GM12878 (cell line): ENCODE measurements around the gene INTS14. TPM values are rescaled to one million over a fixed set of nuclear protein-coding genes. Genes with fewer than 3 reads are reported as not detected.

Experiments used
- ATAC-seq: fragments of 200-7000 bp; cut with Tn5 transposase; 3 replicates; pipeline ENCODE4 v1.9.1; 2020; ENCODE audit warnings: mild to moderate bottlenecking, moderate library complexity
- BruUV-seq: library from RNA; stranded (reverse); fragments of 400-500 nt; replicated peaks from 2 replicates; lab custom pipeline; 2021; lab: Mats Ljungman, UMichigan
- CTCF ChIA-PET: fragments of 300-600 bp; sonication (Branson Sonifier 250); formaldehyde crosslinking; extraction: SDS; loops from one replicate; lab custom pipeline; 2021; ENCODE audit warnings: inconsistent platforms; lab: Yijun Ruan, JAX
- POLR2A ChIA-PET: fragments of 350-600 bp; formaldehyde crosslinking; extraction: SDS; loops from one replicate; lab custom pipeline; 2021; ENCODE audit warnings: inconsistent platforms; lab: Charles Lee
- RAD21 ChIA-PET: fragments of 300-600 bp; sonication (Branson Sonifier 250); formaldehyde crosslinking; loops from one replicate; lab custom pipeline; 2023; ENCODE audit warnings: antibody characterized with exemption; ENCODE audit not compliant: unreplicated experiment; lab: Charles Lee
- SMC1A ChIA-PET: fragments of 300-600 bp; sonication (Branson Sonifier 250); formaldehyde crosslinking; loops from one replicate; lab custom pipeline; 2023; ENCODE audit not compliant: unreplicated experiment, uncharacterized antibody; lab: Charles Lee
- DNase-seq: peaks from one replicate; pipeline ENCODE4 v3.0.0-alpha.2; 2011; ENCODE audit warnings: low read depth, low spot score
- FAIRE-seq: peaks from 3 replicates; lab custom pipeline; 2011; peaks lifted over from hg19 to GRCh38; lab: Jason Lieb, UNC
- H2AFZ ChIP-seq: 2 replicates; pipeline ENCODE4 v1.6.0; 2011; ENCODE audit warnings: low read depth, low read length, control low read depth; ENCODE audit not compliant: control insufficient read depth
- H3K27ac ChIP-seq: 2 replicates; pipeline ENCODE4 v1.5.1; 2011; ENCODE audit warnings: control low read depth; ENCODE audit not compliant: control insufficient read depth, insufficient read depth
- H3K27me3 ChIP-seq, 2 experiments: replicated peaks in 1 of 2; 2 replicates each; pipeline versions ENCODE4 v1.6.0 to v1.6.1; 2011; ENCODE audit warnings: low read length in 1 of 2; ENCODE audit not compliant: control insufficient read depth in 2 of 2, insufficient read depth in 2 of 2
- H3K36me3 ChIP-seq, 2 experiments: 2 replicates each; pipeline ENCODE4 v1.5.1; 2011; ENCODE audit warnings: low read length in 1 of 2; ENCODE audit not compliant: control insufficient read depth in 2 of 2, insufficient read depth in 2 of 2
- H3K4me1 ChIP-seq: 2 replicates; pipeline ENCODE4 v1.6.1; 2011; ENCODE audit warnings: mild to moderate bottlenecking, low read length, moderate library complexity, mixed read lengths; ENCODE audit not compliant: control insufficient read depth, insufficient read depth
- H3K4me2 ChIP-seq: 2 replicates; pipeline ENCODE4 v1.6.0; 2011; ENCODE audit warnings: control low read depth; ENCODE audit not compliant: control insufficient read depth, insufficient read depth
- H3K4me3 ChIP-seq: fragments of 200-600 bp; sonication (generic); 2 replicates; pipeline ENCODE4 v1.5.1; 2016
- H3K79me2 ChIP-seq: 2 replicates; pipeline ENCODE4 v1.6.0; 2011; ENCODE audit warnings: low read length; ENCODE audit not compliant: control insufficient read depth, insufficient read depth
- H3K9ac ChIP-seq: 2 replicates; pipeline ENCODE4 v1.8.0; 2011; ENCODE audit warnings: low read length, control low read depth, mixed read lengths; ENCODE audit not compliant: control insufficient read depth, insufficient read depth
- H3K9me3 ChIP-seq: replicated peaks from 3 replicates; pipeline ENCODE4 v1.5.1; 2011; ENCODE audit warnings: mild to moderate bottlenecking, low read length; ENCODE audit not compliant: control insufficient read depth, insufficient read depth
- H4K20me1 ChIP-seq: 2 replicates; pipeline ENCODE4 v1.6.0; 2011; ENCODE audit not compliant: control insufficient read depth, insufficient read depth
- BRCA1 ChIP-seq: IDR thresholded peaks from 2 replicates; pipeline ENCODE4 v1.6.1; 2011; ENCODE audit warnings: low read depth, low read length, improper control_type of control experiment
- POLR2A ChIP-seq: IDR thresholded peaks from 2 replicates; pipeline ENCODE4 v1.6.1; 2011; ENCODE audit warnings: low read depth, mild to moderate bottlenecking, low read length
- POLR2AphosphoS5 ChIP-seq: IDR thresholded peaks from 2 replicates; pipeline ENCODE4 v1.6.1; 2011; ENCODE audit warnings: mild to moderate bottlenecking, low read length, inconsistent platforms
- WGBS: methylation state at CpG from one replicate; pipeline ENCODE4 v1.1.6; 2016; ENCODE audit warnings: low lambda C conversion rate; ENCODE audit not compliant: insufficient replicate concordance, insufficient coverage; ENCODE audit errors: missing lambda C conversion rate; 5-methylcytosine and 5-hydroxymethylcytosine counted together
- in situ Hi-C: fragments of 300-500 bp; cut with MboI; formaldehyde crosslinking; loops from 9 replicates; pipeline ENCODE4 v1.14.3; 2018; ENCODE audit warnings: mixed read lengths
- intact Hi-C: fragments of 100-400 bp; cut with micrococcal nuclease; formaldehyde crosslinking; loops from one replicate; pipeline ENCODE4 v1.14.2; 2022; ENCODE audit not compliant: unreplicated experiment
- polyA plus RNA-seq, 11 experiments: library from polyadenylated mRNA; depleted of rRNA in 4 of 11; unstranded in 6 of 11; stranded (reverse) in 5 of 11; fragments of >200 nt; fragmentation: Nextera tagmentation in 4 of 11; fragmentation: Illumina TruSeq in 1 of 11; extraction: Ambion mirVana in 4 of 11; extraction: Trizol in 1 of 11; gene quantifications; 1 replicate in 1 of 11; 2 replicates in 10 of 11; pipeline versions ENCODE4 v1.2.1 to v1.2.3, GENCODE V29; 2011 to 2016; ENCODE audit warnings: inconsistent platforms in 2 of 11, missing spikeins in 2 of 11, low read depth in 1 of 11
- total RNA-seq, 4 experiments: library from RNA; depleted of rRNA in 3 of 4; stranded (reverse); fragments of >200 nt in 3 of 4; fragmentation: Illumina TruSeq in 1 of 4; extraction: Trizol in 1 of 4; gene quantifications; 2 replicates each; pipeline versions ENCODE4 v1.2.1 to v1.2.3, GENCODE V29; 2013 to 2021
- TF ChIP-seq, protein P1 (sequence below), 3 experiments: IDR thresholded peaks in 2 of 3; conservative IDR thresholded peaks in 1 of 3; 2 replicates each; pipeline ENCODE4 v1.5.1; 2011; ENCODE audit warnings: low read depth in 3 of 3, low read length in 3 of 3, mild to moderate bottlenecking in 3 of 3, control low read depth in 2 of 3, moderate library complexity in 2 of 3, inconsistent platforms in 1 of 3, mixed read lengths in 1 of 3; ENCODE audit not compliant: control insufficient read depth in 2 of 3, insufficient read depth in 1 of 3; ENCODE audit errors: extremely low read depth in 1 of 3
- TF ChIP-seq, protein P2 (sequence below): IDR thresholded peaks from 2 replicates; pipeline ENCODE4 v1.6.1; 2011; ENCODE audit warnings: borderline replicate concordance, low read depth, mild to moderate bottlenecking, moderate library complexity, low read length; ENCODE audit not compliant: insufficient read depth, poor library complexity, severe bottlenecking
- TF ChIP-seq, protein P3 (sequence below): fragments of 450-650 bp; IDR thresholded peaks from 2 replicates; pipeline ENCODE4 v1.6.1; 2017; ENCODE audit warnings: mild to moderate bottlenecking, moderate library complexity

The INTS14 gene
- total and polyA plus RNA-seq, 10 of the 15 experiments (the other 5 are each of a cell fraction or from before 2014, with no cell fraction given), result 36.8 to 76.9 (median 47.7) TPM

DNA sequence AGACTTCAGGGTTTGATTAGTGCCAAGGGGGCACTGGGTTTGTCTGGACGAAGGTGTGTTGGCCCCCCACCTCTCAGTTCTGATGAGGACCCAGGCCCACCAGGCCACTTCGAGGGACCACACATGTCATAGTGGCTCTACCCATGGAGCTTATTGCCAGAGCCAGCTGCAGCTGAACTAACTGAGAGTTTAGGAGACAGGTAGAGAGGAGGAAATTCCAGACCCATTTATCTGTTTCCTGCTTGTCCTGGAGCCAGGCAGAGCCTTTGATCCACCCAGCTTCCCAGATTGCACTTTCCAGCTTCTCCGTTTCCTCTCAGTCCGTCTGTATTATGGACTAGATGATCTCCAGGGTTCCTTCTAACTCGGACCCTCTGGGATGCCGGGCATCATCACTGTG, 31.7 kb upstream of the INTS14 start:
- in situ Hi-C loops (no loop called here), intact Hi-C loops (no loop called here)
- CTCF ChIA-PET, result interaction anchor here (1.0 to 15.8 kb wide), 6 partner anchors 13 to 214 kb away, joined by 4 to 192 read pairs (median 8); partner anchors contain the start of gene INTS14
- Histone ChIP-seq H3K36me3 (no peaks in the 10 kb centered on the region; a peak in 2 of 4 replicates), H3K4me1 (no peaks in the 10 kb centered on the region), H3K9ac (no peak overlapping the region), H2AFZ (no peak overlapping the region), H4K20me1 (no peaks in the 10 kb centered on the region), H3K9me3 (no peaks in the 10 kb centered on the region), H3K4me3 (no peak overlapping the region), H3K27me3 (no peaks in the 10 kb centered on the region), H3K79me2 (no peaks in the 10 kb centered on the region), H3K27ac (no peak overlapping the region), H3K4me2 (no peak overlapping the region)
- FAIRE-seq (no peak), DNase-seq (no peak), ATAC-seq (no peak)
- TF ChIP-seq POLR2A (0 out of 2 replicates have a peak, but pooled peaks have one; percentile 0), BRCA1 (no peak)
- RAD21 ChIA-PET, result interaction anchor here (0.8 to 8.2 kb wide), 4 partner anchors 21 to 646 kb away, joined by 3 to 69 read pairs (median 3); no protein-coding TSS in a partner anchor
- POLR2A ChIA-PET, result interaction anchor here (0.5 kb wide), 1 partner anchor 1397 kb away, joined by 3 read pairs; no protein-coding TSS in a partner anchor
- WGBS, result 59% methylated on average over 6 of the region's 6 CpGs
- SMC1A ChIA-PET, result interaction anchor here (0.7 to 2.8 kb wide), 6 partner anchors 8 to 194 kb away, joined by 3 to 15 read pairs (median 4); no protein-coding TSS in a partner anchor
- no TSS peak for BruUV-seq

DNA sequence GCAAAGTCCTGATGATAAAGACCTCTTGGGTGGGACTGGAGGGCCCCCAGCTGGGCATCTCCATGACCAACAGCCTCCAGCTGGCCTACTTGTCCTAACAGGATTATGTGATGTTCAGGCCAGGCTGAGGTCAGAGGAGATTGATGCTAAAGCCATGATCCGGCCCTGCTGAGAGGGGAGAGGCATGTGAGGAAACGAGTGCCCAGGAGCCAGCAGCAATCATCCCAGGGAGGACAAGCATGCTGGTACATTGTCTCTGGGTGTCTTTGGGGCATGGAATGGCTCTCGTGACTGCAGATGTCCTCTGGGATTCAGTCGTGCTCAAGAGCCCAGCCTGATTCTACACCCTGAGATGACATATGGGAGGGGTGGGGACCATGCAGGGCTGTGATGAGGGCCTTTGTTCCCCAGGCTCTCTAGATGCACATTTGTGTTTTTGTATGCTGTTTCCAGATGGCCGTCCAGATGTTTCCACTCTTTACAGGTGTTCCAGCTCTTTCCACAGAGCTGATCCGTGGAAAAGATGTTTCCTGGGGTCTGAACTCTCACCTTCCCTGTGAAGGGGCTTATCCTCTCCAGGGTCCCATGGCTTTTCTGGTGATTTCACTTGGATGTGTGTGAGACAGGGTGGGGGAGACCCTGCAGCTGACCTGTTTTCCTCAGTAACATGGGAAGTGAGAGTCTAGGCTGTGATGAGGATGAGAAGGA, 31.0 kb upstream of the INTS14 start:
- Histone ChIP-seq H4K20me1 (no peaks in the 10 kb centered on the region), H3K79me2 (no peaks in the 10 kb centered on the region), H3K4me3 (no peak overlapping the region), H3K4me2 (no peak overlapping the region), H3K27me3 (no peaks in the 10 kb centered on the region), H3K4me1 (no peaks in the 10 kb centered on the region), H3K9me3 (no peaks in the 10 kb centered on the region), H3K36me3 (no peaks in the 10 kb centered on the region; a peak in 2 of 4 replicates), H2AFZ (no peak overlapping the region), H3K27ac (no peak overlapping the region), H3K9ac (no peak overlapping the region)
- CTCF ChIA-PET, result interaction anchor here (0.7 to 15.8 kb wide), 11 partner anchors 12 to 228 kb away, joined by 3 to 192 read pairs (median 6); partner anchors contain the start of genes INTS14 and RAB11A
- no peak for FAIRE-seq
- intact Hi-C loops (no loop called here), in situ Hi-C loops (no loop called here)
- peak; percentile 11 for ATAC-seq
- POLR2A ChIA-PET, result no interaction called here
- RAD21 ChIA-PET, result interaction anchor here (0.8 to 8.2 kb wide), 4 partner anchors 182 to 646 kb away, joined by 3 to 69 read pairs (median 4); no protein-coding TSS in a partner anchor
- no TSS peak for BruUV-seq
- 31% methylated on average over 6 of the region's 6 CpGs for WGBS
- SMC1A ChIA-PET, result interaction anchor here (1.2 to 2.8 kb wide), 7 partner anchors 7 to 209 kb away, joined by 3 to 15 read pairs (median 4); no protein-coding TSS in a partner anchor
- no peak for DNase-seq
- TF ChIP-seq POLR2A (peak; percentile 55), POLR2AphosphoS5 (peak; percentile 75)
- TF ChIP-seq, protein P1, sequence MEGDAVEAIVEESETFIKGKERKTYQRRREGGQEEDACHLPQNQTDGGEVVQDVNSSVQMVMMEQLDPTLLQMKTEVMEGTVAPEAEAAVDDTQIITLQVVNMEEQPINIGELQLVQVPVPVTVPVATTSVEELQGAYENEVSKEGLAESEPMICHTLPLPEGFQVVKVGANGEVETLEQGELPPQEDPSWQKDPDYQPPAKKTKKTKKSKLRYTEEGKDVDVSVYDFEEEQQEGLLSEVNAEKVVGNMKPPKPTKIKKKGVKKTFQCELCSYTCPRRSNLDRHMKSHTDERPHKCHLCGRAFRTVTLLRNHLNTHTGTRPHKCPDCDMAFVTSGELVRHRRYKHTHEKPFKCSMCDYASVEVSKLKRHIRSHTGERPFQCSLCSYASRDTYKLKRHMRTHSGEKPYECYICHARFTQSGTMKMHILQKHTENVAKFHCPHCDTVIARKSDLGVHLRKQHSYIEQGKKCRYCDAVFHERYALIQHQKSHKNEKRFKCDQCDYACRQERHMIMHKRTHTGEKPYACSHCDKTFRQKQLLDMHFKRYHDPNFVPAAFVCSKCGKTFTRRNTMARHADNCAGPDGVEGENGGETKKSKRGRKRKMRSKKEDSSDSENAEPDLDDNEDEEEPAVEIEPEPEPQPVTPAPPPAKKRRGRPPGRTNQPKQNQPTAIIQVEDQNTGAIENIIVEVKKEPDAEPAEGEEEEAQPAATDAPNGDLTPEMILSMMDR (IDR thresholded peaks at IDR 0.05 in 2 of 3, conservative IDR thresholded peaks at IDR 0.05 in 1 of 3; ENCODE audit: control insufficient read depth in 2 of 3, extremely low read depth in 1 of 3, insufficient read depth in 1 of 3, low read depth in 3 of 3, low read length in 3 of 3), result no peak
- TF ChIP-seq, protein P2, sequence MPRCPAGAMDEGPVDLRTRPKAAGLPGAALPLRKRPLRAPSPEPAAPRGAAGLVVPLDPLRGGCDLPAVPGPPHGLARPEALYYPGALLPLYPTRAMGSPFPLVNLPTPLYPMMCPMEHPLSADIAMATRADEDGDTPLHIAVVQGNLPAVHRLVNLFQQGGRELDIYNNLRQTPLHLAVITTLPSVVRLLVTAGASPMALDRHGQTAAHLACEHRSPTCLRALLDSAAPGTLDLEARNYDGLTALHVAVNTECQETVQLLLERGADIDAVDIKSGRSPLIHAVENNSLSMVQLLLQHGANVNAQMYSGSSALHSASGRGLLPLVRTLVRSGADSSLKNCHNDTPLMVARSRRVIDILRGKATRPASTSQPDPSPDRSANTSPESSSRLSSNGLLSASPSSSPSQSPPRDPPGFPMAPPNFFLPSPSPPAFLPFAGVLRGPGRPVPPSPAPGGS, result peak; percentile 49
- TF ChIP-seq, protein P3, sequence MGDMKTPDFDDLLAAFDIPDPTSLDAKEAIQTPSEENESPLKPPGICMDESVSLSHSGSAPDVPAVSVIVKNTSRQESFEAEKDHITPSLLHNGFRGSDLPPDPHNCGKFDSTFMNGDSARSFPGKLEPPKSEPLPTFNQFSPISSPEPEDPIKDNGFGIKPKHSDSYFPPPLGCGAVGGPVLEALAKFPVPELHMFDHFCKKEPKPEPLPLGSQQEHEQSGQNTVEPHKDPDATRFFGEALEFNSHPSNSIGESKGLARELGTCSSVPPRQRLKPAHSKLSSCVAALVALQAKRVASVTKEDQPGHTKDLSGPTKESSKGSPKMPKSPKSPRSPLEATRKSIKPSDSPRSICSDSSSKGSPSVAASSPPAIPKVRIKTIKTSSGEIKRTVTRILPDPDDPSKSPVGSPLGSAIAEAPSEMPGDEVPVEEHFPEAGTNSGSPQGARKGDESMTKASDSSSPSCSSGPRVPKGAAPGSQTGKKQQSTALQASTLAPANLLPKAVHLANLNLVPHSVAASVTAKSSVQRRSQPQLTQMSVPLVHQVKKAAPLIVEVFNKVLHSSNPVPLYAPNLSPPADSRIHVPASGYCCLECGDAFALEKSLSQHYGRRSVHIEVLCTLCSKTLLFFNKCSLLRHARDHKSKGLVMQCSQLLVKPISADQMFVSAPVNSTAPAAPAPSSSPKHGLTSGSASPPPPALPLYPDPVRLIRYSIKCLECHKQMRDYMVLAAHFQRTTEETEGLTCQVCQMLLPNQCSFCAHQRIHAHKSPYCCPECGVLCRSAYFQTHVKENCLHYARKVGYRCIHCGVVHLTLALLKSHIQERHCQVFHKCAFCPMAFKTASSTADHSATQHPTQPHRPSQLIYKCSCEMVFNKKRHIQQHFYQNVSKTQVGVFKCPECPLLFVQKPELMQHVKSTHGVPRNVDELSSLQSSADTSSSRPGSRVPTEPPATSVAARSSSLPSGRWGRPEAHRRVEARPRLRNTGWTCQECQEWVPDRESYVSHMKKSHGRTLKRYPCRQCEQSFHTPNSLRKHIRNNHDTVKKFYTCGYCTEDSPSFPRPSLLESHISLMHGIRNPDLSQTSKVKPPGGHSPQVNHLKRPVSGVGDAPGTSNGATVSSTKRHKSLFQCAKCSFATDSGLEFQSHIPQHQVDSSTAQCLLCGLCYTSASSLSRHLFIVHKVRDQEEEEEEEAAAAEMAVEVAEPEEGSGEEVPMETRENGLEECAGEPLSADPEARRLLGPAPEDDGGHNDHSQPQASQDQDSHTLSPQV, result no peak
